HS-5 (cell line): ENCODE data around the gene NBPF11.
"Not testable (repeated sequence)": the region's sequence is repeated elsewhere in the genome, so short reads cannot be mapped to it uniquely, and the experiment has no call there.

Source experiments
- DNase-seq: peaks from one replicate; pipeline ENCODE4 v3.0.0-alpha.2; 2012; ENCODE audit warnings: low read depth

Gene NBPF11

GRCh38 chr1:148149050-148149815, 2.8 kb downstream of the NBPF11 start:
- not testable (repeated sequence) for DNase-seq

- not testable (repeated sequence) for DNase-seq
Observed at GRCh38 chr1:148147052-148147838, 4.8 kb downstream of the NBPF11 start.

- DNase-seq, result not testable (repeated sequence)
Observed at GRCh38 chr1:148146191-148146997, 5.7 kb downstream of the NBPF11 start.

GRCh38 chr1:148143223-148143622, 8.9 kb downstream of the NBPF11 start:
- DNase-seq, result not testable (repeated sequence)

- DNase-seq, result not testable (repeated sequence)
Observed at GRCh38 chr1:148141936-148142335, 10.1 kb downstream of the NBPF11 start.

GRCh38 chr1:148138606-148139005, 13.5 kb downstream of the NBPF11 start:
- DNase-seq, result not testable (repeated sequence)

GRCh38 chr1:148122341-148122740, 29.7 kb downstream of the NBPF11 start:
- DNase-seq, result not testable (repeated sequence)

GRCh38 chr1:148120395-148120794, 31.7 kb downstream of the NBPF11 start:
- not testable (repeated sequence) for DNase-seq

GRCh38 chr1:148095732-148096131, 56.3 kb downstream of the NBPF11 start:
- not testable (repeated sequence) for DNase-seq

GRCh38 chr1:148086196-148086595, 65.9 kb downstream of the NBPF11 start:
- DNase-seq, result not testable (repeated sequence)

- DNase-seq, result not testable (repeated sequence)
Observed at GRCh38 chr1:148081205-148081604, 70.9 kb downstream of the NBPF11 start.

GRCh38 chr1:148078632-148079519, 73.2 kb downstream of the NBPF11 start:
- DNase-seq, result not testable (repeated sequence)

- not testable (repeated sequence) for DNase-seq
Observed at GRCh38 chr1:148078090-148078489, 74.0 kb downstream of the NBPF11 start.

GRCh38 chr1:148077458-148077857, 74.6 kb downstream of the NBPF11 start:
- DNase-seq, result not testable (repeated sequence)

GRCh38 chr1:148073392-148073791, 78.7 kb downstream of the NBPF11 start:
- not testable (repeated sequence) for DNase-seq

GRCh38 chr1:148068606-148069005, 83.5 kb downstream of the NBPF11 start:
- not testable (repeated sequence) for DNase-seq

GRCh38 chr1:148068201-148068600, 83.9 kb downstream of the NBPF11 start:
- DNase-seq, result not testable (repeated sequence)

- not testable (repeated sequence) for DNase-seq
Observed at GRCh38 chr1:148060294-148060701, 91.8 kb downstream of the NBPF11 start.

GRCh38 chr1:148057384-148057783, 94.7 kb downstream of the NBPF11 start:
- not testable (repeated sequence) for DNase-seq
